ENCODE measurements around the gene KLHL29.

DNA sequence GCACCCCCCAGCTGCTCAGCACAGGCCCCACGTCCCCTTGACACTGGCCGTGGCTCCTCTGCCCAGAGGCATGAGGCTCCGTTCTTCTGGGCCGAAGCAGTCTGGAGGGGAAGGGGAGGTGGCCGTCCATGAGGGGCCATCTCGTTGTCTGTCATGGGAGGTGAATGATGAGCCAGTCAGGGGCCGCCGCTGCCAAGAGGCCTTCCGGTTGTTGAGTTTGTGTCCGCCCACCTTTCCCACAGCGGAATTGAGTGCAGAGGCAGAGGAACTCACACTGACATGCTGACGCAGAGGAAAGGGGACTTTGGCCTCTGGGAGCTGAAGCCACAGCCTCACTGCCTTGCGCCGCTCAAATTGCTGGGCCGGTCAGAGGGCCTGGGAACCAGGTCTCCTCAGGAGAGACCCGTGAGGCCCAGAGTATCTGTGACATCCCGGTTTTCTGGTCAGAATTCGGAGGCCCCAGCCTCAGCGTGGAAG lies 273.5 kb downstream of the KLHL29 start:
- TF ChIP-seq CEBPB (IDR thresholded peaks at IDR 0.05) (no peak), TCF12 (IDR thresholded peaks at IDR 0.05; ENCODE audit: low read depth) (no peak), CREB1 (IDR thresholded peaks at IDR 0.05; ENCODE audit: low read depth) (no peak), EGR1 (IDR thresholded peaks at IDR 0.05) (no peak), YY1 (IDR thresholded peaks at IDR 0.05; ENCODE audit: low read depth) (no peak), EP300 (IDR thresholded peaks at IDR 0.05; ENCODE audit: borderline replicate concordance) (no peak), ZBTB7A (IDR thresholded peaks at IDR 0.05; ENCODE audit: low read depth) (no peak), TAF1 (IDR thresholded peaks at IDR 0.05; ENCODE audit: low read depth) (no peak), RAD21 (IDR thresholded peaks at IDR 0.05; ENCODE audit: low read depth) (no peak), NFIC (IDR thresholded peaks at IDR 0.05) (no peak), FOXM1 (IDR thresholded peaks at IDR 0.05; ENCODE audit: borderline replicate concordance, low read depth) (no peak)
- TF ChIP-seq, protein P1, sequence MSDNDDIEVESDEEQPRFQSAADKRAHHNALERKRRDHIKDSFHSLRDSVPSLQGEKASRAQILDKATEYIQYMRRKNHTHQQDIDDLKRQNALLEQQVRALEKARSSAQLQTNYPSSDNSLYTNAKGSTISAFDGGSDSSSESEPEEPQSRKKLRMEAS (IDR thresholded peaks at IDR 0.05) = no peak
- TF ChIP-seq, protein P2, sequence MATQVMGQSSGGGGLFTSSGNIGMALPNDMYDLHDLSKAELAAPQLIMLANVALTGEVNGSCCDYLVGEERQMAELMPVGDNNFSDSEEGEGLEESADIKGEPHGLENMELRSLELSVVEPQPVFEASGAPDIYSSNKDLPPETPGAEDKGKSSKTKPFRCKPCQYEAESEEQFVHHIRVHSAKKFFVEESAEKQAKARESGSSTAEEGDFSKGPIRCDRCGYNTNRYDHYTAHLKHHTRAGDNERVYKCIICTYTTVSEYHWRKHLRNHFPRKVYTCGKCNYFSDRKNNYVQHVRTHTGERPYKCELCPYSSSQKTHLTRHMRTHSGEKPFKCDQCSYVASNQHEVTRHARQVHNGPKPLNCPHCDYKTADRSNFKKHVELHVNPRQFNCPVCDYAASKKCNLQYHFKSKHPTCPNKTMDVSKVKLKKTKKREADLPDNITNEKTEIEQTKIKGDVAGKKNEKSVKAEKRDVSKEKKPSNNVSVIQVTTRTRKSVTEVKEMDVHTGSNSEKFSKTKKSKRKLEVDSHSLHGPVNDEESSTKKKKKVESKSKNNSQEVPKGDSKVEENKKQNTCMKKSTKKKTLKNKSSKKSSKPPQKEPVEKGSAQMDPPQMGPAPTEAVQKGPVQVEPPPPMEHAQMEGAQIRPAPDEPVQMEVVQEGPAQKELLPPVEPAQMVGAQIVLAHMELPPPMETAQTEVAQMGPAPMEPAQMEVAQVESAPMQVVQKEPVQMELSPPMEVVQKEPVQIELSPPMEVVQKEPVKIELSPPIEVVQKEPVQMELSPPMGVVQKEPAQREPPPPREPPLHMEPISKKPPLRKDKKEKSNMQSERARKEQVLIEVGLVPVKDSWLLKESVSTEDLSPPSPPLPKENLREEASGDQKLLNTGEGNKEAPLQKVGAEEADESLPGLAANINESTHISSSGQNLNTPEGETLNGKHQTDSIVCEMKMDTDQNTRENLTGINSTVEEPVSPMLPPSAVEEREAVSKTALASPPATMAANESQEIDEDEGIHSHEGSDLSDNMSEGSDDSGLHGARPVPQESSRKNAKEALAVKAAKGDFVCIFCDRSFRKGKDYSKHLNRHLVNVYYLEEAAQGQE (IDR thresholded peaks at IDR 0.05; ENCODE audit: low read depth) = no peak
- TF ChIP-seq, protein P3, sequence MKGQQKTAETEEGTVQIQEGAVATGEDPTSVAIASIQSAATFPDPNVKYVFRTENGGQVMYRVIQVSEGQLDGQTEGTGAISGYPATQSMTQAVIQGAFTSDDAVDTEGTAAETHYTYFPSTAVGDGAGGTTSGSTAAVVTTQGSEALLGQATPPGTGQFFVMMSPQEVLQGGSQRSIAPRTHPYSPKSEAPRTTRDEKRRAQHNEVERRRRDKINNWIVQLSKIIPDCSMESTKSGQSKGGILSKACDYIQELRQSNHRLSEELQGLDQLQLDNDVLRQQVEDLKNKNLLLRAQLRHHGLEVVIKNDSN (IDR thresholded peaks at IDR 0.05) = no peak

Data from Ishikawa (cell line).